ENCODE results near the gene LACRT. TPM values are rescaled to one million over a fixed set of nuclear protein-coding genes. Genes with fewer than 3 reads are reported as not detected.

Gene LACRT
- total RNA-seq, 1 experiment from 2014 or later: not detected

GRCh38 chr12:54650889-54651288, 16.2 kb upstream of the LACRT start (continued):
- TF ChIP-seq ZNF425 (CRISPR knock-in tag; conservative IDR thresholded peaks at IDR 0.05) (no peak), GTF2I (CRISPR knock-in tag; conservative IDR thresholded peaks at IDR 0.05) (no peak), ZNF138 (CRISPR knock-in tag; conservative IDR thresholded peaks at IDR 0.05) (no peak), SMAD4 (CRISPR knock-in tag; IDR thresholded peaks at IDR 0.05) (no peak), ETV6 (CRISPR knock-in tag; IDR thresholded peaks at IDR 0.05) (no peak), PRRX2 (CRISPR knock-in tag; IDR thresholded peaks at IDR 0.05) (no peak), RORB (CRISPR knock-in tag; IDR thresholded peaks at IDR 0.05) (no peak)

DNA sequence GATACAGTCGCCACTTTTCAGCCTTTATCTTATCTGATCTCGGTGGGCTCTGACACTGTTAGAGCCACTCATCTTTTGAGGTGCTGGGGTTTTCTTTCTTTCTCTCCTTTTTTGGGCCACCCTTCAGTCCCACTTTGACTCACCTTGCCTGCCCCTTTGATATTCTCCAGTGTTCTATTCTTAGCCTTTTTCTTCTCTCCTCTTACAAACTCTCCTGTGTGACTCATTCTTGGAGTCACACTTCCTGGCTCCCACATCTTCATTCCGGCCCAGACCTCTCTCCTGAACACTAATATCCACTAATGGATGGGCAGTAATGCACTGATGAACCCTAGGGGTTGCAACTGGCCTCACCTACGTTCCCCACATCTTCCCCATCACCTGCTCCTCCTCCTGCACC, 15.7 kb upstream of the LACRT start:
- Mint-ChIP-seq H3K36me3 (no peaks in the 10 kb centered on the region), H3K27ac (no peak overlapping the region), H3K27me3 (ENCODE audit: low read depth) (peaks cover 18% of the 10 kb centered on the region), H3K9me3 (no peaks in the 10 kb centered on the region), H3K4me1 (peaks cover 11% of the 10 kb centered on the region; the same call in 1 of the 2 replicates), H3K4me3 (no peak overlapping the region)
- no peak for ATAC-seq
- TF ChIP-seq GRHL2 (CRISPR knock-in tag; IDR thresholded peaks at IDR 0.05; ENCODE audit: insufficient replicate concordance, severe bottlenecking): no peak
- no peak for DNase-seq (ENCODE audit: low spot score)
- ChIA-PET POLR2A (no interaction called here), CTCF (interaction anchor here (2.4 kb wide), 1 partner anchor 8 kb away, joined by 10 read pairs; no protein-coding TSS in a partner anchor)

DNA sequence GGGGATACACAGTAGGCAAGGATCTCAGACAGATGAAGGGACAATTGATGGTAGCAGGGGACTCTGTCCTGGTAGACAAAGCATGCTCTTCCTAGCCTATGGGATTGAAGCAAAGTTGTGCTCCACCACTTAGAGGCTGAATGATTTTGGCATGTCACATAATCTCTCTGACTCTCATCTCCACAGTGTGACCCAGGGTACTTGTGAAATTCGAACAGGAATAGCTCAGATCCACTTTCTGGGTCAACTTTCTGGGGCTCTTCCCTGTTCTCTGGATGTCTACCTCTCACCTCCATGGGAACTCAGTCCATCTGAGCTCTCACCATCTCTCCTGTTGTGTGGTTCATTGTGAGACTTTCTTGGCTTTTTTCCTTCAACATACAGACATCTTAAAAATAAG, 15.1 kb upstream of the LACRT start:
- Mint-ChIP-seq H3K9me3 (no peaks in the 10 kb centered on the region), H3K4me3 (no peak overlapping the region), H3K27me3 (ENCODE audit: low read depth) (peaks cover 20% of the 10 kb centered on the region), H3K36me3 (no peaks in the 10 kb centered on the region), H3K4me1 (peaks cover 5% of the 10 kb centered on the region; the same call in 1 of the 2 replicates), H3K27ac (no peak overlapping the region)
- ATAC-seq (no peak), DNase-seq (ENCODE audit: low spot score) (no peak)
- CTCF ChIA-PET: interaction anchor here (2.4 kb wide), 1 partner anchor 9 kb away, joined by 10 read pairs; no protein-coding TSS in a partner anchor
- POLR2A ChIA-PET: no interaction called here
- TF ChIP-seq ZNF532 (CRISPR knock-in tag; IDR thresholded peaks at IDR 0.05; ENCODE audit: borderline replicate concordance) (no peak), EMX1 (CRISPR knock-in tag; IDR thresholded peaks at IDR 0.05) (no peak), NFE2L1 (CRISPR knock-in tag; IDR thresholded peaks at IDR 0.05) (no peak), ZNF232 (CRISPR knock-in tag; IDR thresholded peaks at IDR 0.05) (no peak), CBFB (CRISPR knock-in tag; IDR thresholded peaks at IDR 0.05; ENCODE audit: low read depth) (no peak), JAZF1 (CRISPR knock-in tag; IDR thresholded peaks at IDR 0.05) (no peak), FOXK1 (CRISPR knock-in tag; IDR thresholded peaks at IDR 0.05) (no peak), CDX4 (CRISPR knock-in tag; IDR thresholded peaks at IDR 0.05; ENCODE audit: borderline replicate concordance) (no peak), MLX (CRISPR knock-in tag; IDR thresholded peaks at IDR 0.05) (no peak)

Data from WTC11 (cell line).